Stimulated activated CD4-positive, alpha-beta T cell treated with anti-CD3 and anti-CD28 coated beads, TNF-alpha, amount 100 ng/mL, for 24 hours (primary cell): Measurements from ENCODE around the gene SERPINE2.
"Not testable (repeated sequence)": the region's sequence is repeated elsewhere in the genome, so short reads cannot be mapped to it uniquely, and the experiment has no call there.

Experiments used
- DNase-seq, 3 experiments: peaks; one replicate each; pipeline ENCODE4 v3.0.0-alpha.2; 2020; ENCODE audit warnings: low read depth in 3 of 3

The SERPINE2 gene

DNA sequence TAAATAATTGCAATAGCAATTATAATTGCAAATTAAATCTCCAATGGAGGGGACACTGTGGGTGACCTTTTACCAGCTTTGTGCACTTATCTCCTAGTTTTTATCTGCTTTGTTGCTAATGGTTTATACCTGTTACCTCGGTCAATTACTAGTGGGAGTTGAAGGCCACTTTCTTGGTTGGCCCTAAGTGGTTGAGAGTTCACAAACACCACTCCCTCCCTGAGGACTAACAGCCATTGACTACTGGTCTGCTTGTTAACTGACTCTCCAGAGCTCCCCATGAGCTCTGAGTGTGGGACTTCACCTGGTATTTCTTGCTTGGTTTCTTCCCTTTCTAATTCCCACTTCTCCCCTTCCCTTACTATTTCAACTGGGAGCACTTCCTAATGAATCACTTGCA lies 27.2 kb downstream of the SERPINE2 start:
- DNase-seq, result no peak

DNA sequence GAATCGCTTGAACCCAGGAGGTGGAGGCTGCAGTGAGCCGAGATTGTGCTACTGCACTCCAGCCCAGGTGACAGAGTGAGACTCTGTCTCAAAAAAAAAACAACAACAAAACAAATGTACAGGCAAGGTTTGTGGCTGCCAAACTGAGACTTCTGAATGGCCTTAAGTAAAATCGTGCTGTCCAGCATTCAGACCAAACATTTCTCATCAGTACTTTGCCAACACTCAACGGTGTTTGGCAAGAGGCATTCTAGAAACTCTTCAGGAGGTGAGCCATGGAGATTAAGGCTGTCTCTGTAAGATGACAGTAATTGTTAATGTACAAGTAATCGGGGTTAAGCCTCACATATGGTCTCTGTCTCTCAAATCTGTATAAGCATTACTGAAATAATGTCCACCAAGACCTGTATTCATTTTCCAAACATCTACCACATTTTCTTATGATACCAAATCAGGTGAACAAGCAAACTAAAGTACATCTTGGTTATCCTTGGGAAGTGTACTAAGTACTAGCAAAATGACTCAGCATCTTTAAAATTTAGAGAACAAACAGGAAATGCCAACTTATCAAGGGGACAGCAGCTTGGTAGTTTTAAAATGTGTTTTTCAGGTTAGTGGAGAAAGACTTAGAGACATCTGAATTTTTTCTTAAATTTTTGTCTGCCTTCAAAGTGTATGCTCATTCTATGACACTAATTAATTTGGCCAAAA lies 29.3 kb downstream of the SERPINE2 start:
- no peak for DNase-seq

DNA sequence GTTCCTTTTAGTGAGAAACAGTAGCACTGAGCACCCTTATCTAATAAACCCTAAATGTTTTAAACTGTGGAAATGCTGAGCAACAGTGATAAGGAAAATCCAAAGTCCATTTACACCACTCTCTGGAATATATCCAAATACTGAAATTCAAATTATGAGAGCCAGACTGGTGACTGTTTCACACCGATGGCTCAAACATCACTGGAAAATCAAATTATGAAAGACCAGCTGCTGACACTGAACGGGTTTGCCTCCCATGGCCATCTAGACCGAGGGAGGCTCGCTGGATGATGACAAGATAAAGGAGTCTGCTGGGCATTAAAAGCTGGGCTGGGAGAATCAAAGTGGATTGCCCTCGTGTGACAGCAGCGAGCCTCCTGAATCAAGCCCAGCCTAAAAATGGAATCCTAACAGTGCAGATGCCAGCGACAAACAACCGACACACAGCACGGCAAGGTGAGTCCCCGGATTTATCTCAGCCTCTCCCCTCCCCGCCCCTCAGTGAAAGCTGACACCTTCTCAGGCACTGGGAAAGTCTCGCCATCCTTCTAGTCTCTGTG lies 30.3 kb downstream of the SERPINE2 start:
- DNase-seq, result no peak

DNA sequence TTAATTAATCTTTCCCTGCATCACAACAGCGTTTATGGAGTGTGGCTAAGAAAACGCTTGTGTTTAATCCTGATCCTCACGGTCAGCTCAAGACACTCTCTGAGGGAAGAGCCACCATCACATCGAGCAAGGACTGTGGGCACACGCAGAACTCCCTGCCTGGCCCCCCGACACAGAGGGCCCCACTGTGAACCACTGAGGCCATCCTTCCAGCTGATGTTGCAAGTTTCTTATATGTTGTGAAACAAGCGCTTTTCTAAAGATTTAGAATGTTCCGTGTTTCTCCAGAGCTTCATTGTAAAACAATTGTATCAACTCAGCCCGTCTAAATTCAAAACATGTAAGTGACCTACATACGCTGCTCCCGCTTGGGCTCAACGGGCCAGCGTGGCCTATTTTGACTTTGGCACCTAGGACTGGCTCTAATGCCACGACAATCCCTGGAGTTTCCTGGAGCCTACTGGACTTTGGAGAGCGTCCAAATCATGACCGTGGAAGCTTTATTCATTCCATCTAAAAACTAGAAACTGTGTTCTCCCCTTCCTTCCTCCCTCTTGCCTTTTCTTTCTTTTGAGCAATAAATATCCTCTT lies 34.9 kb downstream of the SERPINE2 start:
- no peak for DNase-seq

DNA sequence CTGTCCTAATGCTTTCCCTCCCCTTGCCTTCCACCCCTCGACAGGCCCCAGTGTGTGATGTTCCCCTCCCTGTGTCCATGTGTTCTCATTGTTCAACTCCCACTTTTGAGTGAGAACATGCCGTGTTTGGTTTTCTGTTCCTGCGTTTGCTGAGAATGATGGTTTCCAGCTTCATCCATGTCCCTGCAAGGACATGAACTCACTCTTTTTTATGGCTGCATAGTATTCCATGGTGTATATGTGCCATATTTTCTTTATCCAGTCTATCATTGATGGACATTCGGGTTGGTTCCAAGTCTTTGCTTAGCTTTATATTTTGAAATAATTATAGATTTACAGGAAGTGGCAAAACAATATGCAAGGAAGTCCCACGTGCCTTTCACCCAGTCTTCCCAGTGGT lies 38.4 kb downstream of the SERPINE2 start:
- DNase-seq, result not testable (repeated sequence)

DNA sequence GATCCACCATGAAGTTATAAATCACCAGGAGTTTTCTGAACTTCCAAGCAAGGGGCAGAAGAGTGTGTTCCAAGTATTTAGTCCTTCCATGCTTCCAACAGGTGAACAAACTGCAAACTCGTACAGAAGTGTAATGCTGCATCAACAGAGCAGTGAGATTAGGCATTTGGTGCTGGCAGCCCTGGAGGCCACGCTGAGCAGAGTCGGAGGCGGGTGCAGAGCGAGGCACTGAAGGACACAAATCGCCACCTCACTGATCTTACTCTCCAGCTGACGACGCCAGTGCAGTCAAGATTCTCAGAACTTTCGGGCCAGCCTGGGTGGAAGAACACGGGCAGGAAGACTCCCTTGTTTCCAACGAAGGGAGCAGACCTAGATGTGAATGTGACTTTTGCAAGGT lies 39.2 kb downstream of the SERPINE2 start:
- no peak for DNase-seq

DNA sequence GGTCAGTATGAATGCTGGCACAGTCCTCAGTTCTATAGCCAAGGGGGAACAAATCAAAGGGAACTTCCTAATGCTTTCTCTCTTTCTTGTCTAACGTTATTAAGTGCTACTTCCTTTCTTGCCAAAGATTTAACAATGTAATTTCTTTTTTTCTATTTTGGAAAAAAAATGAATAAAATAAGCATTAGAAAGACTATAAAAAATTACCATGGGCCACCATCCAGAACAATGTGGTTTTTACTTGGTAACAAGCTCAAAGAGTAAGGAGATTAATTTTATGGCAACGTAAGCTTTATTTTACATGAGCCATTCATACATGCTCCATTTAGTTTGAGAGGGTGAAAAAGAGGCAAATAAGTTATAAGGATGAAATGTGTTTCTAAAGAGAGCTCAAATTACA lies 40.1 kb downstream of the SERPINE2 start:
- DNase-seq, result no peak

DNA sequence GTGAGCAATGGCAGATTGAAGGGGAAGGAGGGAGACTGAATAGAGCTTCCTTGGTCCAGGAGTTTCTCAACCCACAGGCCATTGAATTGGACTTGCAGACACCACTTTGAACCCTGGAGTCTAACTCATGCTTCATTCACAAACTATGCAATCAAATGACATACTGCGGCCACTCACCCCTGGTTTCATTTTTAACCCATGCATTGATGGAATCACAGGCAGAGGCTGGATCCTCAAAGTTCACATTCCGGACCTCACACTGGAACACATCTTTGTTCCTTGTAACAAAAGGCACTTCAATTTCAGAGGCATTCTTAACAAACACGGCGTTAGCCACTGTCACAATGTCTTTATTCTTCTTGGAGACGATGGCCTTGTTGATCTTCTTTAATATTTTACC lies 41.1 kb downstream of the SERPINE2 start:
- no peak for DNase-seq

DNA sequence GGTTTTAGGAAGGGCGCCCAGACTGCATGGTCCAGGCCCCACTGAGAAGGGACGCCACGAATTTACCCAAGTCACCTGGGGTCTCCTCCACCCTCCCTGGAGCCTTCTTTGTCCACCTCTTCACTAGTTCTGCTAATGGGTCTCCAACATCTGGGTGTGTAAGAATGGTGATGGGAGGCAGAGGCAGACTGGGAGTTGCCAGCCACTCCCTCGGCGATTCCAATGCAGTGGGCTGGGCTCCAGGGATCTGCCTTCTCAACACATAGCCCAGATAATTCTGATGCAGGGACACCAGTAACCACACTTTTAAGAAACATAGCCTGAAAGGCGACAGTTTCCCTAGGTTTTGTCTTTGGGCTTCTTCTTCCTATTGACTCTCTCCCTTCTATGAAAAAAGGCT lies 42.7 kb downstream of the SERPINE2 start:
- DNase-seq, result no peak

DNA sequence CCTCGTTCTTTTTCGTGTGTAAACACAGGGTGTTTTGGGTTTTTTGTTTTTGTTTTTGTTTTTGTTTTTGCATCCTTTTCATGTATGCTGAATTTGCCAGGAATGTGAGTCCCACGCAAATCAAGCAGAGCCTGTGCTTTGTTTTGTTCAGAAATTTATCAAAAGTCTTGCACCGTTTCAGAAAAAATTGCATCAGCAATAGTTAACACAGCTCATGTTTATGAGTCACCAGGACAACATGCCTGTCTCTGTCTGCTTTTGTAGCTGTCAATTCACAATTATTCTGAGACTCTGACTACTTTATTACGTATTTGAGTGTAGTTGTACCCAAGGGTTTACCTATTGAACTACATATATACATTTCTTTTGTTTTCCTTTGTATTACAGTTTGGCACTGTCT lies 43.5 kb downstream of the SERPINE2 start:
- no peak for DNase-seq

DNA sequence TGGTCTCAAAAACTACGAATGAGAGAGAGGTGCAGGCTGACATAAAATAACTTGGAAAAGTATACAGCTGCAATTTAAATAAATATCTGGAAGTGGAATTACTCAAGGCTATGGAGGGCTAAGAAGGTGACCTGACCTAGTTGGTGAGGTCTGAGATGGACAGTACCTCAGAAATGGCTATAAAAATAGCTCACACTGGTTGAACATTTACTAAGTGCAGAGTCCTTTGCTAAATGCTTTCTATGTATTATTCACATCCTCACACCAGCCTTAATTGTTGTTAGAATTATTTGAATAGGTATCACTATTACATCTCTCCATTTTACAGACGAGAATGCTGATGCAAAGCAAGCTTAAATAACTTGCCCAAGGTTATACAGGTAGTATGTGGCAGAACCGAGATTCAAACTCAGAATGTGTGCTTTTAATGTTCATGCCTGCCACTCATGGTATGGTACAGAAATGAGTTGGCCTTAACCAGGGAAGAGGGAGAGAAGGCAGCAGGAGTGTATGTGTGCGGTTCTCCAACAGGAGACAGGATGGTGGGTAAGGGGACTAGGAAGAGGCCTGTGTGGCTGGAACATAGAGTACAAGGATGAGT lies 44.4 kb downstream of the SERPINE2 start:
- no peak for DNase-seq

DNA sequence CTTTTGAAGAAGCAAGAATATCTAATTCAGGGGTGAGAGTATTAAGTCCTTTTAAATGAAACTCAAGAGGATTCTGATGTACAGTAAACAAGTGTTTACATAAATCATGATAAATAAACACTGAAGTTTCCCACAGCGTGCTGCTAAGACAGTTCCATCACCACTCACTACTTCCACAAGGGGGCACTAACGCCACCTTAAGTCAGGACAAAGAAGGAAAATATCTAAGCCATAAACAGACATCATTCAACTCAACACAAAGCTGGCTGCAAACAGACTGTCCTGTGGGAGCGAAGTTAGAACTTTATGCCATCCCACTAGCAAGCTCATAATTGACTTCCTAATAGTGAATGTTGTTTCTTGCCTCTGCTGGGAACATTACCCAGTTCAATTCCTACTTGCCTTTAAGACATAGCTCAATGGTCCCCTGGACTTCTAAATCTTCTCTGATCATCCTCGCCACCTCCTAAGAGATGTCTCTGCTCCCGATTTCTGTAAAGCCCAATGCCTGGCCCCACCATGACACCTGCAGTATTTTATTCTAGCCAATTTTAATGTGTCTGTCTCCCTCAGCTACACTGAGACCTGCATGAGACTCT lies 45.4 kb downstream of the SERPINE2 start:
- DNase-seq, result peak; percentile 23 to 46 (median 45)

DNA sequence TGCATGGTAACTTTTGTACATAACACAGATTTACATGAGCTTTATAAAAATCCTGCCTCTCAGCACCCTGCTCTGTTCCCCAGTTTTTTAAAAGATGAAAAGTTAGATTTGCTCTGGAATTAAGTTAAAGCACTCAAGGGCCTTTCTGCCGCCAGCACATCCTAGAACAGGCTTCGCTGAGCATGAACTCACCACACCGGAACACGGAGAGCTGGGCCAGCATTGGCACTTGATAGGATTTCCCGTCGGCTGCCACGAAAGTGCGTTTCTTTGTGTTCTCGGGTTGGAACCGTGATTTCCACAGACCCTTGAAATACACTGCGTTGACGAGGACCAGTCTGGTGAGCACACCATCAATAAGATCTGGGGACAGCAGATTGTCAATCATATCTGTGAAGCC lies 47.5 kb downstream of the SERPINE2 start:
- no peak for DNase-seq

DNA sequence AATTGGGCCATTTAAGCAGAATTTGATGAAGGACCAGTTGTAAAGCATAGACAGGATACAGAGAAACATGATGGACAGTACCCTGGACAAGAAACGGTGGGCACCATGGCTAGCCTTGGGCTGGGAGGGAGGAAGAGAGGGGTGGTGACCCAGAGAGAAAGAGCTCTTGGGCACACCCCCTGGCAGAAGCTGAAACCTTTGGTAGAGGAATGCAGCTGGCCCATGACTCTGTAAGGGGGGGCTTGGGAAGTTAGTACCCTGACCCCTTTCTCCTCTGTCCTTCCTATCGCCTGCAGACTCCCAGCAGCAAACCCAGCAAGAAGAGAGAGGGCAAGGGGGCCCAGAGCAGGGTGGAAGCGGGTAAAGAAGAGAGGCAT lies 49.2 kb downstream of the SERPINE2 start:
- no peak for DNase-seq

DNA sequence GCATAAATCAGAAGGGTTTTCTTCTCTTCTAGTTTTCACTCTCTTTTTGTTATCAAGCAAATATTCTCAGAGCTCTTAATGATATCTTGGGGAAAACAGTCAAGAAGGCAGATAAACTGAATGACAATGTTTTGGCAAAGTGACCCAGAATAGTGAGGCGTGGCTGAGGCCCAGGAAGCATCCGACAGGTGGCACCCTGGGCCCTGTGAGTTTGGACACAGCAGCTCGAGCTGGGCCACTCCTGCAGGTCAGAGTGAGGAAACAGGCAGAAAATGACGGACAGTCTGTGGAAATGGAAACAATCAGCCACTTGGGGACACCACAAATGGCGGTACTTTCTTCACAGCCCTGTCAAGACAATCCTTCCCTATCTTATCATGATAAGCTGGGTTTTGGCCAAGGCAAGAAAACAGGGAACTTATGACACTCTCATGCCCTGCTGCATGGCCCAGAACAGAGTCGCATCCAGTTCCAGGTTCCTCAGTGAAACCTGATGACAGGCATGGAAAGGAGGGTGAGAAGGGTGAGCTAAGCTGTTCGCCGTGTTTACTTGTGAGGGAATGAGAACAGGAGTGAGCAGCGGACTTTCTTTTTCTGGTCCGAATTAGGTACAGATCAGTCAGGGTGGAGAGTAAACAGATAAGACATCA lies 49.8 kb downstream of the SERPINE2 start:
- DNase-seq, result no peak

DNA sequence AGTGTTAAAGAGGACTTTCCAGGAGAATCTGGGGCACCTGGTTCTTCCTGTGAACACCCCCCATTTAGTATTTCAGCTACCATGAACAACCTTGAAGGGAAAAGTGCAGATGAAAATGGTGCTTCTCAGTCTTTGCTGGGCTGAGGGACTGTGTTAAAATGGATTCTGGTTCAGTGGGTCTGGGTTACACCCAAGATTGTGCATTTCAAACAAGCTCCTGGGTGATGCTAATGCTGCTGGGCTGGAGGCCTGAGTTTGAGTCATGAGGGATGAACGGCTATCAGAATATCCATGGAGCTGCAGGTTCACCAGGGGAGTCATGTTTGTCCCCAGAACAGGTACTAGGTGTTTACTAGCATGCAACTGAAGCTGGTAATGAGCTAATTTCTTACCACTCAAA lies 57.8 kb downstream of the SERPINE2 start:
- no peak for DNase-seq

DNA sequence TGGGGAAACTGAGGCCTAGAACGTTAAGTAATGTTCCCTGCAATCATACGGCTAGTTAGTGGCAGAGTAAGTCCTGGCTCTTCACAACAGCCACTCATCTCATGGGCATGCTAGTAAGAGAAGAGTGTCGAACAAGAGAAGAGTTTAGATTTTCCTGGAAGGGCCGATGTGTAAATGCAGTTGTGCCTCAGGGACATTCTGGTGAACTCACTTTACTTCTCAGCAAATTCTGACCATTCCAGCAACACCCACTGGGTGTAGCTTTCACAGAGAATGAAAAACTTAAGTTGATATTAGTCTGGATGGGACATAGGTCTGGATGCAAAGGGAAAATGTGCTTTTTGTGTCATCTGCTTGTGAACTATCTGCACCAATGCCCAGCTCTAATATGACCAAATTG lies 58.3 kb downstream of the SERPINE2 start:
- no peak for DNase-seq

DNA sequence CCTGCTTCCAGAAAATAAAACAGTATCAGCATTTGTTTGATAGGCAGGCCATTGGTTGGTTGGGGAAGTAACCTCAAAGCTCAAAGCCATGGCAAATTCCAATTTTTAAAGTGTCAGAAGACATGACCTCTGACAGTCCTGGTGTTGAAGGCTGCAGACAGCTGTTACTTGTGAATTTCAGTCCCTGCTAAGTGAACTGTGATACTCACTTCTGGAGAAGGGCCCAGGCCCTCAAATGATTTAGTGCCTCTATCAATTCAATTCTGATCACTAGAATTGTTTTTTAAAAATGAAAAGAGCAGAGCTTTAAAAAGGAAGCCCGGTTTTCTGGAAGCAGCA lies 58.7 kb downstream of the SERPINE2 start:
- no peak for DNase-seq

DNA sequence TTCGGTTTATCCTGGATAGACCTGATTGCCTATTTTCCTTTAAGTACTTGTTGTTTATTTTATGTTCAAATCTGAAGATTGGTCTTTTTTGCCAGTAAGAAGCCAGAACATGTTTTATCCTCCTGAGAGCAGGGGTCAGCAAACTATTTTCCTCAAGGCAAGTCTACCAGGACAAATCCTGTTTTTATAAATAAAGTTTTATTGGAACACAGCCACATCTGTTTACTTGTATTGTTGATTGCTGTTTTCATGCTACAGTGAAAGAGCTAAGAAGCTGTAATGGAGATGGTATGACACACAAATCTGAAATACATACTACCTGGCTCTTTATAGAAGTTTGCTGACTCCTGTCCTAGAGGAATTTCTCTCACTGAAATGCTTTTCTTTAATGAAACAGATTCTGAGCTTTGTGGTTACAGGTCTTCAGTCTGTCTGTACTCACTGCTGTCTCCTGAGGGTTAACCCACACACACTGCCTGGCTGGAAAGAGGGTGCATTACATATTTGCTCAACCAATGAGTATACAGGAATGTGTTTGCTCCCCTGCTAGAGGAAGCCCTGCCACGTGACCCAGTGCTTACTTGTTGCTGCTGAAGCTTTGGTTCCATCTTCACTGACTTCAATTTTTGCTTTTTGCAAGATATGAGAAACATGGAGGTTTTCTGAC lies 59.2 kb downstream of the SERPINE2 start:
- DNase-seq, result no peak

DNA sequence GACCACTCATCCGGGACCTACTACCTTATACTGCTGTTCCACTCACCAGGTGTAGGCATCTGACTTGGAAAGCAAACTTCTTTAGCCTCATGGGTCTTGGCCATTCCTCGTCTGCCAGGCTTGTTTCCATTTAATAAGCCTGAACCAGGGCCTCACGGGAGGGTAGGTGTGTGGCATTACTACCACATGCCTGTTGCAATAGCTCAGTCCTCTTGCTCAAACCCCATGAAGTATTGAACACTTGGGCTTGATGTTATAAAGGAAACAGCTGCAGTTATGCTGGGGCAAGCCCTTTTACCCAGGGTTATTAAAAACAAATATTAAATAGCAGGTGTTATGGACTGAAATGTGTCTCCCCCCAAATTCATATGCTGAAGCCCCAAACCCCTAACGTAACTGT lies 60.6 kb downstream of the SERPINE2 start:
- DNase-seq, result no peak

DNA sequence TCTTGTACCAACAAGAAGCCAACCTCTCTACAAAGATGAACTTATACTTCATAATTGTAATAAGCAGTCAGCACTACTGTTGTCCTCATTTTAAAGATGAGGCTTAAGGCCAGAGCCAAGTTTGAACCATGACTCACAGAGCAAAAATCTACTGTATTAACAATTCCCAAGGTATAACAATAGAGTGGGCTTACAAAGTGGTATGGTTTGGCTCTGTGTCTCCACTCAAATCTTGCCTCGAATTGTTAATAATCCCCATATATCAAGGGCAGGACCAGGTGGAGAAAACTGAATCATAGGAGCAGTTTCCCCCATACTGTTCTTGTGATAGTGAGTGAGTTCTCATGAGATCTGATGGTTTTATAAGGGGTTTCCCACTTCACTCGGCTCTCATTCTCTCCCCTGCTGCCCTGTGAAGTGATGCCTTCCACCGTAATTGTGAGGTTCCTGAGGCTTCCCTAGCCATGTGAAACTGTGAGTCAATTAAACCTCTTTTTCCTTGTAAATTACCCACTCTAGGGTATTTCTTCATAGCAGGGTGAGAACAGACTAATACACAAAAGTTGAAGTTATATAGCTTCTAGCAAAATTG lies 62.4 kb downstream of the SERPINE2 start:
- no peak for DNase-seq
